Endothelial cell of umbilical vein (primary cell): Measurements from ENCODE around the gene CCNB3. TPM values are rescaled to one million over a fixed set of nuclear protein-coding genes. Genes with fewer than 3 reads are reported as not detected.

ENCODE experiments used
- BruUV-seq: library from RNA; stranded (reverse); fragments of 400-500 nt; replicated peaks from 2 replicates; lab custom pipeline; 2021; lab: Mats Ljungman, UMichigan
- CTCF ChIA-PET: fragments of 300-600, 350-600 bp; sonication (Branson Sonifier 250); formaldehyde crosslinking; loops from one replicate; lab custom pipeline; 2021; ENCODE audit warnings: antibody characterized with exemption, inconsistent platforms; lab: Charles Lee
- POLR2A ChIA-PET: fragments of 300-600, 350-600 bp; sonication (Branson Sonifier 250); formaldehyde crosslinking; loops from one replicate; lab custom pipeline; 2021; ENCODE audit warnings: antibody characterized with exemption, inconsistent platforms; lab: Charles Lee
- DNase-seq: peaks from one replicate; pipeline ENCODE4 v3.0.0-alpha.2; 2011; ENCODE audit warnings: low read depth, low spot score
- FAIRE-seq: peaks from 2 replicates; lab custom pipeline; 2011; peaks lifted over from hg19 to GRCh38; lab: Jason Lieb, UNC
- H2AFZ ChIP-seq: 2 replicates; pipeline ENCODE4 v1.6.0; 2012; ENCODE audit warnings: low read depth, low read length, control low read depth, inconsistent platforms
- H3K27ac ChIP-seq: 2 replicates; pipeline ENCODE4 v1.5.1; 2011; ENCODE audit warnings: low read depth, mild to moderate bottlenecking, control low read depth, low read length, moderate library complexity; ENCODE audit not compliant: insufficient read depth
- H3K27me3 ChIP-seq, 2 experiments: 2 replicates each; pipeline versions ENCODE4 v1.6.0 to v1.6.1; 2011; ENCODE audit warnings: low read length in 2 of 2, mixed read lengths in 1 of 2; ENCODE audit not compliant: control insufficient read depth in 2 of 2, insufficient read depth in 2 of 2
- H3K36me3 ChIP-seq, 2 experiments: 2 replicates in 1 of 2; 3 replicates in 1 of 2; pipeline ENCODE4 v1.5.1; 2011; ENCODE audit warnings: low read length in 2 of 2, mild to moderate bottlenecking in 1 of 2, moderate library complexity in 1 of 2; ENCODE audit not compliant: control insufficient read depth in 2 of 2, insufficient read depth in 2 of 2; ENCODE audit errors: extremely low read depth in 1 of 2
- H3K4me1 ChIP-seq: 3 replicates; pipeline ENCODE4 v1.5.1; 2011; ENCODE audit warnings: mild to moderate bottlenecking, low read length; ENCODE audit not compliant: control insufficient read depth, insufficient read depth; ENCODE audit errors: extremely low read depth
- H3K4me2 ChIP-seq: 2 replicates; pipeline ENCODE4 v1.6.1; 2011; ENCODE audit warnings: low read length, control low read depth, mixed read lengths; ENCODE audit not compliant: insufficient read depth
- H3K4me3 ChIP-seq, 3 experiments: fragments of 200-600 bp in 1 of 3; sonication (generic), shearing (Covaris generic) in 1 of 3; replicated peaks in 1 of 3; 2 replicates each; pipeline ENCODE4 v1.5.1; 2011 to 2016; ENCODE audit warnings: control low read depth in 3 of 3, low read length in 3 of 3, mild to moderate bottlenecking in 2 of 3, inconsistent platforms in 1 of 3, low read depth in 1 of 3, moderate library complexity in 1 of 3; ENCODE audit not compliant: insufficient read depth in 1 of 3
- H3K79me2 ChIP-seq: 2 replicates; pipeline ENCODE4 v1.6.0; 2012; ENCODE audit warnings: low read length, inconsistent platforms; ENCODE audit not compliant: control insufficient read depth, insufficient read depth
- H3K9ac ChIP-seq: replicated peaks from 2 replicates; pipeline ENCODE3; 2011; ENCODE audit warnings: low read length, control low read depth; ENCODE audit not compliant: insufficient read depth; ENCODE audit errors: extremely low read depth
- H3K9me1 ChIP-seq: replicated peaks from 3 replicates; pipeline ENCODE4 v1.6.0; 2011; ENCODE audit warnings: mild to moderate bottlenecking, low read length; ENCODE audit not compliant: control insufficient read depth, insufficient read depth; ENCODE audit errors: extremely low read depth
- H3K9me3 ChIP-seq: replicated peaks from 2 replicates; pipeline ENCODE4 v1.5.1; 2012; ENCODE audit warnings: low read length, inconsistent platforms; ENCODE audit not compliant: control insufficient read depth, insufficient read depth
- H4K20me1 ChIP-seq: replicated peaks from 2 replicates; pipeline ENCODE3; 2011; ENCODE audit warnings: mild to moderate bottlenecking, low read length; ENCODE audit not compliant: control insufficient read depth, insufficient read depth; ENCODE audit errors: extremely low read depth
- CTCF ChIP-seq, 2 donors: IDR thresholded peaks; 1 replicate in 1 of 2; 2 replicates in 1 of 2; pipeline ENCODE4 v1.5.1; 2011; ENCODE audit warnings: low read length in 2 of 2, mild to moderate bottlenecking in 2 of 2, moderate library complexity in 2 of 2, control low read depth in 1 of 2, inconsistent platforms in 1 of 2, low read depth in 1 of 2; ENCODE audit not compliant: insufficient read depth in 1 of 2; ENCODE audit errors: extremely low read depth in 1 of 2
- EZH2 ChIP-seq: IDR thresholded peaks from 2 replicates; pipeline ENCODE4 v1.6.1; 2012; ENCODE audit warnings: borderline replicate concordance, low read depth, mild to moderate bottlenecking, moderate library complexity, low read length, inconsistent platforms; ENCODE audit not compliant: severe bottlenecking
- FOS ChIP-seq: IDR thresholded peaks from 2 replicates; pipeline ENCODE4 v1.6.1; 2011; ENCODE audit warnings: mild to moderate bottlenecking, low read length, moderate library complexity, borderline replicate concordance; ENCODE audit not compliant: insufficient read depth
- GATA2 ChIP-seq: IDR thresholded peaks from 2 replicates; pipeline ENCODE4 v1.7.0; 2011; ENCODE audit warnings: low read depth, mild to moderate bottlenecking, moderate library complexity, mixed read lengths, low read length; ENCODE audit not compliant: insufficient read length, insufficient read depth
- JUN ChIP-seq: IDR thresholded peaks from 2 replicates; pipeline ENCODE4 v1.6.1; 2011; ENCODE audit warnings: borderline replicate concordance, low read depth; ENCODE audit not compliant: insufficient read length, insufficient read depth
- MYC ChIP-seq: IDR thresholded peaks from one replicate; pipeline ENCODE4 v1.6.1; 2011; ENCODE audit warnings: mild to moderate bottlenecking, low read depth, low read length
- POLR2A ChIP-seq: IDR thresholded peaks from 2 replicates; pipeline ENCODE4 v1.6.1; 2012; ENCODE audit warnings: low read depth, mild to moderate bottlenecking, control low read depth, low read length
- POLR2AphosphoS5 ChIP-seq: IDR thresholded peaks from 2 replicates; pipeline ENCODE4 v1.6.1; 2012; ENCODE audit warnings: low read depth, mild to moderate bottlenecking, control low read depth, low read length, moderate library complexity; ENCODE audit not compliant: insufficient read depth
- dilution Hi-C: fragments of 300-500 bp; cut with MboI; formaldehyde crosslinking; loops from one replicate; pipeline ENCODE4 v1.15.0; 2019; ENCODE audit warnings: low sequenced_read_pairs; ENCODE audit not compliant: extremely low pct_ligation_motif_present
- intact Hi-C: fragments of 100-400 bp; cut with micrococcal nuclease; formaldehyde crosslinking; loops from one replicate; pipeline ENCODE4 v1.10.0; 2022
- polyA plus RNA-seq, 4 experiments: library from polyadenylated mRNA; depleted of rRNA in 3 of 4; stranded (reverse) in 3 of 4; unstranded in 1 of 4; fragments of >200 nt; gene quantifications; 2 replicates each; pipeline versions ENCODE4 v1.2.1 to v1.2.3, GENCODE V29; 2011 to 2012; ENCODE audit warnings: missing spikeins in 1 of 4
- total RNA-seq: library from RNA; stranded (reverse); gene quantifications from 2 replicates; pipeline ENCODE4 v1.2.3, GENCODE V29; 2021
- TF ChIP-seq, protein P1 (sequence below): IDR thresholded peaks from 2 replicates; pipeline ENCODE4 v1.6.1; 2011; ENCODE audit not compliant: insufficient read depth, insufficient read length

CCNB3 gene
- total and polyA plus RNA-seq, 2 donors (not counting 3 experiments of a cell fraction or from before 2014, with no cell fraction given), result 0.77 to 1.9 TPM

DNA sequence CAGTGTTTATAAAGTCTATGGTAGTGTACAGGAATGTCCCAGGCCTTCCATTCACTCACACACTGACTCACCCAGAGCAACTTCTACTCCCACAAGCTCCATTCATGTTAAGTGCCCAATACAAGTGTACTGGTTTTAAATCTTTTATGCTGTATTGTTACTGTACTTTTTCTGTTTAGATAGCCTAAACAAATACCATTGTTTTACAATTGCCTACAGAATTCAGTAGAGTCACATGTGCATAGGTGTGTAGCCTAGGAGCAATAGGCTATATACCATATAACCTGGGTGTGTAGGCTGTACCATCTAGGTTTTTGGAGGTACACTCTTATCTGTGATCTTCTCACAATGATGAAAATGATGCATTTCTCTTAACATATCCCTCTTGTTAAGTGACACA lies 139.4 kb downstream of the CCNB3 start:
- POLR2A ChIA-PET, result no interaction called here
- H3K4me2 ChIP-seq, result no peak overlapping the region
- no peaks in the 10 kb centered on the region for H3K9me3 ChIP-seq
- H3K79me2 ChIP-seq, result no peaks in the 10 kb centered on the region
- H3K9me1 ChIP-seq, result no peaks in the 10 kb centered on the region
- no peak for FAIRE-seq
- CTCF ChIA-PET, result interaction anchor here (1.2 kb wide), 1 partner anchor 9 kb away, joined by 4 read pairs; no protein-coding TSS in a partner anchor
- BruUV-seq, result no TSS peak
- no peak overlapping the region for H2AFZ ChIP-seq
- TF ChIP-seq EZH2 (no peak), POLR2A (no peak), MYC (no peak), POLR2AphosphoS5 (no peak), FOS (no peak), GATA2 (no peak), CTCF (IDR thresholded peaks at IDR 0.05; ENCODE audit: extremely low read depth in 1 of 2, insufficient read depth in 1 of 2, low read depth in 1 of 2, low read length in 2 of 2) (no peak), JUN (no peak)
- TF ChIP-seq, protein P1, sequence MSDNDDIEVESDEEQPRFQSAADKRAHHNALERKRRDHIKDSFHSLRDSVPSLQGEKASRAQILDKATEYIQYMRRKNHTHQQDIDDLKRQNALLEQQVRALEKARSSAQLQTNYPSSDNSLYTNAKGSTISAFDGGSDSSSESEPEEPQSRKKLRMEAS, result no peak
- no peaks in the 10 kb centered on the region for H4K20me1 ChIP-seq
- H3K4me1 ChIP-seq, result no peaks in the 10 kb centered on the region
- DNase-seq, result no peak
- H3K9ac ChIP-seq, result no peak overlapping the region
- intact Hi-C loops (no loop called here), dilution Hi-C loops (no loop called here)
- H3K36me3 ChIP-seq, result no peaks in the 10 kb centered on the region
- H3K27ac ChIP-seq, result no peak overlapping the region
- H3K27me3 ChIP-seq, result peaks cover 0 to 1% of the 10 kb centered on the region in 2 experiments
- H3K4me3 ChIP-seq, result no peak overlapping the region
